ENCODE measurements around the gene CCDC9B. TPM values are rescaled to one million over a fixed set of nuclear protein-coding genes. Genes with fewer than 3 reads are reported as not detected.

The CCDC9B gene
- total and polyA plus RNA-seq, 8 donors, result 18.3 to 72.3 (median 32.3) TPM

DNA sequence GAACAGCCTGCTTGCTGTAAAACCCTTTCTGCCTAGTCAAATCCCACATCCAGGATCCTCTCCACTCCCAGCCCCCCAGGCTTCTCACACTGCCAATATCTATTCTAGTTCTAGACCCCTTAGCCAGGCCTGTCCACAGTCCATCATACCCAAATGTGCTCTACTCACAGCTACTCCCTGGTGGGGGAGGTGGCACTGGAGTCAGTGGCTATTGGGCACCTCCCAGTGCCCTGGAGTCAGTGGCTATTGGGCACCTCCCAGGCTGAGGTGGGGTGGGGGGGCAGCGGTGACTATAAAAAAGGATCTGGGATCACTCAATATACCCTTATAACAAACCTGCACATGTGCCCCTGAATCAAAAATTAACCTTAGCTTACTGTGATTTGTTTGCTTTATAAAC, 16.5 kb upstream of the CCDC9B start:
- peak overlapping the region in 1 of 4 donors; percentile 61 for H3K4me3 ChIP-seq
- no peak overlapping the region for H3K27ac ChIP-seq
- TF ChIP-seq, protein P1, sequence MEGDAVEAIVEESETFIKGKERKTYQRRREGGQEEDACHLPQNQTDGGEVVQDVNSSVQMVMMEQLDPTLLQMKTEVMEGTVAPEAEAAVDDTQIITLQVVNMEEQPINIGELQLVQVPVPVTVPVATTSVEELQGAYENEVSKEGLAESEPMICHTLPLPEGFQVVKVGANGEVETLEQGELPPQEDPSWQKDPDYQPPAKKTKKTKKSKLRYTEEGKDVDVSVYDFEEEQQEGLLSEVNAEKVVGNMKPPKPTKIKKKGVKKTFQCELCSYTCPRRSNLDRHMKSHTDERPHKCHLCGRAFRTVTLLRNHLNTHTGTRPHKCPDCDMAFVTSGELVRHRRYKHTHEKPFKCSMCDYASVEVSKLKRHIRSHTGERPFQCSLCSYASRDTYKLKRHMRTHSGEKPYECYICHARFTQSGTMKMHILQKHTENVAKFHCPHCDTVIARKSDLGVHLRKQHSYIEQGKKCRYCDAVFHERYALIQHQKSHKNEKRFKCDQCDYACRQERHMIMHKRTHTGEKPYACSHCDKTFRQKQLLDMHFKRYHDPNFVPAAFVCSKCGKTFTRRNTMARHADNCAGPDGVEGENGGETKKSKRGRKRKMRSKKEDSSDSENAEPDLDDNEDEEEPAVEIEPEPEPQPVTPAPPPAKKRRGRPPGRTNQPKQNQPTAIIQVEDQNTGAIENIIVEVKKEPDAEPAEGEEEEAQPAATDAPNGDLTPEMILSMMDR (IDR thresholded peaks at IDR 0.05), result no peak
- H3K4me1 ChIP-seq, result peaks cover 0 to 3% (median 0%) of the 10 kb centered on the region in 3 donors
- no peak for FAIRE-seq
- DNase-seq, result no peak
- intact Hi-C loops (cut with DNase I), result no loop called here
- no peaks in the 10 kb centered on the region for H3K36me3 ChIP-seq
- H3K9me3 ChIP-seq, result no peaks in the 10 kb centered on the region
- WGBS, 2 donors, result 31 to 42% methylated on average over 1 of the region's 1 CpG
- H3K27me3 ChIP-seq, result no peaks in the 10 kb centered on the region
- no peak for ATAC-seq

DNA sequence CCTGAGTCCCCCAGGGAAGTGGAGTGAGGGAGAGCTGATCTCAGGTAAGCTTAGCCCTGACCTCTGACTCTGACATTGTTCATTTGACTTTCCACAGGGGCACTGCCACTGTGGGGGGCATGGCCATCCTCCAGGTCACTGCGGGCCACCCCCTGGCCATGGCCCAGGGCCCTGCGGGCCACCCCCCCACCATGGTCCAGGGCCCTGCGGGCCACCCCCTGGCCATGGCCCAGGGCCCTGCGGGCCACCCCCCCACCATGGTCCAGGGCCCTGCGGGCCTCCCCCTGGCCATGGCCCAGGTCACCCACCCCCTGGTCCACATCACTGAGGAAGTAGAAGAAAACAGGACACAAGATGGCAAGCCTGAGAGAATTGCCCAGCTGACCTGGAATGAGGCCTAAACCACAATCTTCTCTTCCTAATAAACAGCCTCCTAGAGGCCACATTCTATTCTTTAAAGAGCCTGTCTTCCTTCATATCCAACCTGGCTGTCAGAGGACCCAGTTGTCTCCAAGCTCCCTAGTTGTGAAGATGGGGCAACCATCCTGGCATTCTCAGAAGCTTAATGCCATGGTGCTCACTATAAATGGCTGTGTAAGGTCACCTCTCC, 15.3 kb upstream of the CCDC9B start:
- DNase-seq, result no peak
- H3K4me1 ChIP-seq, result peaks cover 0 to 3% (median 0%) of the 10 kb centered on the region in 3 donors
- no peak for FAIRE-seq
- 70 to 86% methylated on average over 3 to 5 of the region's 5 CpGs for WGBS, 2 donors
- intact Hi-C loops (cut with DNase I), result no loop called here
- no peaks in the 10 kb centered on the region for H3K27me3 ChIP-seq
- no peak overlapping the region for H3K27ac ChIP-seq
- no peaks in the 10 kb centered on the region for H3K36me3 ChIP-seq
- no peaks in the 10 kb centered on the region for H3K9me3 ChIP-seq
- H3K4me3 ChIP-seq, result no peak overlapping the region
- no peak for ATAC-seq
- TF ChIP-seq, protein P1 (IDR thresholded peaks at IDR 0.05), result no peak

DNA sequence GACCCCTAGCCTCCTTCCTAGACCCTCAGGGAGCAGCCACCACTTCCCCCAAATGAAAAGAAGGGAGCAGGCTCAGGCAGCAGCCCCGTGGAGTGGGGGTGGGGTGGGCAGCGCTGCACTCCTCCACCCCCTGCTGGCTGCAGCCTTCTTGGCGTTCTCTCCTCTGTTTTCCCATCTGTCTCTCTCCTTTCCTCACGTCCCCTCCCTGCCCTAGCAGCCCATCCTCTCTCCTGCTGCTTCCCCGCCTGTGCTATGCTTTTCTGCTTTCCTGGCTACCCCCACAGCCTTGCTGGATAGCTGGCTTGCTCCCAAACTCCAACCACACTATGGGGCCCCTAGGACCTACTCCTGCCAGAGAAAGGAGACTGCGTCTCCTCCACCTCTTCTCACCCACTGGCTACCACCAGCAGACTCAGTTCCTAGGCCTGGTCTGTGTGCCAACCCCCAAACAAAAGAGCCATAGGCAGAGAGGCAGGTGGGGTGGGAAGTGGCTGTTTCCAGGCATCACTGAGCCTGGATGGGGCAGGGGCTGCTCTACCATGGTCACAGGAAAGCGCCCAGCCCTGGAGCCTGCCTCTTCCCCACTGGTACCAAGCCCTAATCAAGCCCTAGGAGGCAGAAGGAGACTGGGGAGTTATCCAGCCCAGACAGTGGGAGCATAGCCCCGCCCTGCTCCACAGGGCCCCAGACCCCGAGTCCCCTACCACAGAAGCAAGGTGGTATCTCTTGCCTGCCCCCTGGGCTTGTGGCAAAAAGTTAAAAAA, 13.9 kb upstream of the CCDC9B start:
- no peak overlapping the region for H3K27ac ChIP-seq
- FAIRE-seq, result no peak
- DNase-seq, result no peak
- H3K36me3 ChIP-seq, result no peaks in the 10 kb centered on the region
- no peaks in the 10 kb centered on the region for H3K27me3 ChIP-seq
- 53 to 57% methylated on average over 9 of the region's 9 CpGs for WGBS, 2 donors
- H3K4me1 ChIP-seq, result peaks cover 0 to 3% (median 0%) of the 10 kb centered on the region in 3 donors
- ATAC-seq, result no peak
- H3K9me3 ChIP-seq, result no peaks in the 10 kb centered on the region
- no peak overlapping the region for H3K4me3 ChIP-seq
- TF ChIP-seq, protein P1 (IDR thresholded peaks at IDR 0.05), result no peak
- intact Hi-C loops (cut with DNase I), result no loop called here

DNA sequence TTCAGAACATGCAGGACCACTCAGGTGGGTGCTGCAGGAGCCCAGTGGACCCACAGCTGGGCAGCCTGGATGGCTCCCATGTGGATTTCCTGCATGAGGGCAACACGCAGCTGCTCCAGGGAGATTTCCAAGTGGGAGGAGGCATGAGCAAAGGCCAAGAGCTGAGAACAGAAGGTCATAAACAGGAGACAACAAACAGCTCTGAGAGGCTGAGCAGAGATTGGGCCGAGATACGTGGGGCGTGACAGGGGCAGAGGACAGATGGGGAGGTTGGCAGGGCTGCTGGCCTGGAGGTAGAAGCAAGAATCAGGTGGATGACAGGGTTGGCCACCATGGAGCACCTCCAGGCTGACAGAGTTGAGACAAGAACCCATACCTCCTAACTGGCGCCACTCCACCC, 13.0 kb upstream of the CCDC9B start:
- peak in 1 of 4 donors; percentile 5 for ATAC-seq
- Histone ChIP-seq H3K9me3 (no peaks in the 10 kb centered on the region), H3K27me3 (no peaks in the 10 kb centered on the region), H3K27ac (no peak overlapping the region), H3K36me3 (no peaks in the 10 kb centered on the region), H3K4me1 (peaks cover 0 to 3% (median 0%) of the 10 kb centered on the region in 3 donors), H3K4me3 (no peak overlapping the region)
- intact Hi-C loops (cut with DNase I), result no loop called here
- DNase-seq, result no peak
- FAIRE-seq, result no peak
- WGBS, 2 donors, result 71 to 72% methylated on average over 5 of the region's 5 CpGs
- TF ChIP-seq, protein P1 (IDR thresholded peaks at IDR 0.05), result no peak

Data from pancreas (tissue), 10 donors.